AG10803 (cell line): ENCODE data around the gene DUSP1.
"Not testable (repeated sequence)": the region's sequence is repeated elsewhere in the genome, so short reads cannot be mapped to it uniquely, and the experiment has no call there.

ENCODE experiments used
- DNase-seq: peaks from one replicate; pipeline ENCODE4 v3.0.0; 2010; ENCODE audit warnings: low read depth
- H3K4me3 ChIP-seq: 2 replicates; pipeline ENCODE4 v1.5.1; 2011; ENCODE audit warnings: mild to moderate bottlenecking, low read length, control low read depth
- CTCF ChIP-seq: conservative IDR thresholded peaks from 2 replicates; pipeline ENCODE4 v1.5.1; 2011; ENCODE audit warnings: mild to moderate bottlenecking, low read length, control low read depth, inconsistent platforms

Gene DUSP1

GRCh38 chr5:172791286-172791685 is 20.3 kb upstream of the DUSP1 start:
- no peak for TF ChIP-seq CTCF
- no peak for DNase-seq
- H3K4me3 ChIP-seq = no peak overlapping the region

- no peak for DNase-seq
- H3K4me3 ChIP-seq = no peak overlapping the region
- no peak for TF ChIP-seq CTCF
Observed at GRCh38 chr5:172790496-172790889, 19.5 kb upstream of the DUSP1 start.

GRCh38 chr5:172789687-172790495 is 18.9 kb upstream of the DUSP1 start:
- DNase-seq = no peak
- no peak overlapping the region for H3K4me3 ChIP-seq
- TF ChIP-seq CTCF = no peak

- H3K4me3 ChIP-seq = no peak overlapping the region
- TF ChIP-seq CTCF = no peak
- no peak for DNase-seq
Observed at GRCh38 chr5:172788771-172789686, 18.0 kb upstream of the DUSP1 start.

- not testable (repeated sequence) for H3K4me3 ChIP-seq, DNase-seq
Observed at GRCh38 chr5:172787538-172787937, 16.5 kb upstream of the DUSP1 start.

- TF ChIP-seq CTCF = no peak
- no peak for DNase-seq
- no peak overlapping the region for H3K4me3 ChIP-seq
Observed at GRCh38 chr5:172786736-172787462, 15.9 kb upstream of the DUSP1 start.

GRCh38 chr5:172785429-172786088 is 14.6 kb upstream of the DUSP1 start:
- no peak overlapping the region for H3K4me3 ChIP-seq
- no peak for DNase-seq
- TF ChIP-seq CTCF = no peak

- DNase-seq = not testable (repeated sequence)
Observed at GRCh38 chr5:172784162-172784561, 13.2 kb upstream of the DUSP1 start.

GRCh38 chr5:172783319-172783718 is 12.3 kb upstream of the DUSP1 start:
- not testable (repeated sequence) for H3K4me3 ChIP-seq, DNase-seq

More at GRCh38 chr5:172784162-172784561, 13.2 kb upstream of the DUSP1 start:
- H3K4me3 ChIP-seq = not testable (repeated sequence)
